ENCODE data around the gene ARID3A. TPM values are rescaled to one million over a fixed set of nuclear protein-coding genes. Genes with fewer than 3 reads are reported as not detected.

Gene ARID3A
- total RNA-seq, 1 donor from 2014 or later: 6.6 TPM

GRCh38 chr19:945401-946252 is 19.8 kb downstream of the ARID3A start:
- H3K27ac Mint-ChIP-seq (ENCODE audit: unreplicated experiment): no peak overlapping the region
- TF ChIP-seq, protein P1, sequence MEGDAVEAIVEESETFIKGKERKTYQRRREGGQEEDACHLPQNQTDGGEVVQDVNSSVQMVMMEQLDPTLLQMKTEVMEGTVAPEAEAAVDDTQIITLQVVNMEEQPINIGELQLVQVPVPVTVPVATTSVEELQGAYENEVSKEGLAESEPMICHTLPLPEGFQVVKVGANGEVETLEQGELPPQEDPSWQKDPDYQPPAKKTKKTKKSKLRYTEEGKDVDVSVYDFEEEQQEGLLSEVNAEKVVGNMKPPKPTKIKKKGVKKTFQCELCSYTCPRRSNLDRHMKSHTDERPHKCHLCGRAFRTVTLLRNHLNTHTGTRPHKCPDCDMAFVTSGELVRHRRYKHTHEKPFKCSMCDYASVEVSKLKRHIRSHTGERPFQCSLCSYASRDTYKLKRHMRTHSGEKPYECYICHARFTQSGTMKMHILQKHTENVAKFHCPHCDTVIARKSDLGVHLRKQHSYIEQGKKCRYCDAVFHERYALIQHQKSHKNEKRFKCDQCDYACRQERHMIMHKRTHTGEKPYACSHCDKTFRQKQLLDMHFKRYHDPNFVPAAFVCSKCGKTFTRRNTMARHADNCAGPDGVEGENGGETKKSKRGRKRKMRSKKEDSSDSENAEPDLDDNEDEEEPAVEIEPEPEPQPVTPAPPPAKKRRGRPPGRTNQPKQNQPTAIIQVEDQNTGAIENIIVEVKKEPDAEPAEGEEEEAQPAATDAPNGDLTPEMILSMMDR (IDR thresholded peaks at IDR 0.05): no peak
- peaks cover 2% of the 10 kb centered on the region for H3K36me3 Mint-ChIP-seq (ENCODE audit: low read depth)
- H3K4me1 Mint-ChIP-seq (ENCODE audit: low read depth): peaks cover 9% of the 10 kb centered on the region
- H3K4me3 Mint-ChIP-seq (ENCODE audit: unreplicated experiment): no peak overlapping the region
- no peak for DNase-seq (ENCODE audit: low spot score)
- H3K9me3 Mint-ChIP-seq (ENCODE audit: low read depth): no peaks in the 10 kb centered on the region
- no peaks in the 10 kb centered on the region for H3K27me3 Mint-ChIP-seq (ENCODE audit: low read depth)

DNA sequence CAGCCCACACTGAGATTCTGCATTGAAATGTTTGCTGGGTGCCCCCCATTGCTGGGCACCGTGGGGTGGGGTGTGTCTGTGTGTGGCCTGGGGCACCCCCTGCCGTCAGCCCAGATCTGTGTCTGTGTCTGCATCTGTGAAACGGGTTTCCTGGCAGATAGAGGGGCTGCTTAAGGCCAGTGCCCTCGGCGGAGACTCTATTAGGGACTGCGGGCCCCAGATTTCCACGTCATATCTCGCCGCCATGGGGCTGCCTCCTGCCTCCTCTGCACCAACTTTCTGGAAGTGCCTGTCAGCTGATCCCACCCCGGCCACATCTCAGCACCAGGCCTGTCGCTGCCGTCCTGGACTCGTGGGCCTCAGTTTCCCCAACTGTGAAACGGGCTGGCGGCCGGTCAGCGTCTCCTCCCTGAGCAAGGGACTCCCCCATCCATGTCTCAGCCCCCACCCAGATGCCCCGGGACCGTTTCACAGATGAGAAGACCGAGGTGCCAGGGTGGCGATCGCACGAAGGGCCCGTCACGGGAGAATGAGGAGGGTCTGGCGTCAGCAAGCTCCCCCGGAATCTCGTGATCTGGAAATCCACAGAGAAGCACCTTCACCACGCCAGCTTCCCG is 21.4 kb downstream of the ARID3A start:
- Mint-ChIP-seq H3K27ac (ENCODE audit: unreplicated experiment) (no peak overlapping the region), H3K4me3 (ENCODE audit: unreplicated experiment) (no peak overlapping the region), H3K9me3 (ENCODE audit: low read depth) (no peaks in the 10 kb centered on the region), H3K27me3 (ENCODE audit: low read depth) (no peaks in the 10 kb centered on the region), H3K4me1 (ENCODE audit: low read depth) (peaks cover 10% of the 10 kb centered on the region), H3K36me3 (ENCODE audit: low read depth) (no peaks in the 10 kb centered on the region)
- no peak for DNase-seq (ENCODE audit: low spot score)
- TF ChIP-seq, protein P1 (IDR thresholded peaks at IDR 0.05): no peak

- TF ChIP-seq, protein P1 (IDR thresholded peaks at IDR 0.05): no peak
- Mint-ChIP-seq H3K9me3 (ENCODE audit: low read depth) (no peaks in the 10 kb centered on the region), H3K36me3 (ENCODE audit: low read depth) (no peaks in the 10 kb centered on the region), H3K4me1 (ENCODE audit: low read depth) (peaks cover 10% of the 10 kb centered on the region), H3K27me3 (ENCODE audit: low read depth) (no peaks in the 10 kb centered on the region), H3K27ac (ENCODE audit: unreplicated experiment) (no peak overlapping the region), H3K4me3 (ENCODE audit: unreplicated experiment) (no peak overlapping the region)
- DNase-seq (ENCODE audit: low spot score): no peak
These were observed 22.1 kb downstream of the ARID3A start for GRCh38 chr19:947707-948539.

DNA sequence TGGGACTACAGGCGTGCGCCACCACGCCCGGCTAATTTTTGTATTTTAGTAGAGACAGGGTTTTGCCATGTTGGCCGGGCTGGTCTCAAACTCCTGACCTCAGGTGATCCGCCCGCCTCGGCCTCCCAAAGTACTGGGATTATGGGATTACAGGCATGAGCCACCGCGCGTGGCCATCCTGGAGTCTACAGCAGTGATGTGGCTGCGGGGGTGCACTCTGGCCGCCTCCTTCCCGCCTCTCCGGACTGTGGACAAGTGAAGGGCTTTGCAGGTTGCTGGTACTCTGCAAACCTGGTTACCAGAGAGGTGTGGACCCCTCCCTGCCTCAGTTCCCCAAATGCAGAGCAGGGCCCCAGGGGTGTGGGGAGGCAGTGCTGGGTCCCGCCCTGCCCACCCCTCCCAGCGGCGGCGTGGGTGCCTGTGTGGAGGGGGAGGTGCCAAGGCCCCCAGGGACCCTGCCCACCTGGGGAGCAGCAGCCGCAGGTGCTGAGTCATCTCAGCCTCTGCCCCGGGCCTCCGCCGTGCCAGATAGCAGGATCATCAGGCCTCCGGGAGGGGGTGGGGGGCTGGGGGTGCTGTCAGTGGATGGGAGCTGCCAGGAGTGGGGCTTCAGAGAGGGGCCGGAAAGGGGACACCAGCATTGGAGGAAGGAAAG is 23.1 kb downstream of the ARID3A start:
- peaks cover 10% of the 10 kb centered on the region for H3K4me1 Mint-ChIP-seq (ENCODE audit: low read depth)
- H3K27me3 Mint-ChIP-seq (ENCODE audit: low read depth): no peaks in the 10 kb centered on the region
- TF ChIP-seq, protein P1 (IDR thresholded peaks at IDR 0.05): no peak
- H3K27ac Mint-ChIP-seq (ENCODE audit: unreplicated experiment): no peak overlapping the region
- no peak overlapping the region for H3K4me3 Mint-ChIP-seq (ENCODE audit: unreplicated experiment)
- no peaks in the 10 kb centered on the region for H3K36me3 Mint-ChIP-seq (ENCODE audit: low read depth)
- H3K9me3 Mint-ChIP-seq (ENCODE audit: low read depth): no peaks in the 10 kb centered on the region
- DNase-seq (ENCODE audit: low spot score): no peak
